HCT116 (cell line): ENCODE data around the gene RGL2. TPM values are rescaled to one million over a fixed set of nuclear protein-coding genes. Genes with fewer than 3 reads are reported as not detected.

Source experiments
- ATAC-seq: fragments of 200-7000 bp; cut with Tn5 transposase; 2 replicates; pipeline ENCODE4 v1.9.1; 2020; ENCODE audit warnings: mild to moderate bottlenecking, moderate library complexity
- BruUV-seq: library from RNA; stranded (reverse); fragments of 400-500 nt; replicated peaks from 2 replicates; lab custom pipeline; 2021; lab: Mats Ljungman, UMichigan
- CTCF ChIA-PET: fragments of 300-600 bp; sonication (Branson Sonifier 250); formaldehyde crosslinking; loops from one replicate; lab custom pipeline; 2021; ENCODE audit warnings: antibody characterized with exemption; lab: Charles Lee
- POLR2A ChIA-PET: fragments of 300-600, 350-600 bp; sonication (Branson Sonifier 250); formaldehyde crosslinking; loops from one replicate; lab custom pipeline; 2021; ENCODE audit warnings: antibody characterized with exemption; lab: Charles Lee
- RAD21 ChIA-PET, 2 experiments: fragments of 300-600 bp; sonication (Branson Sonifier 250); formaldehyde crosslinking; loops; one replicate each; lab custom pipeline; 2023; ENCODE audit warnings: low total read pairs in 2 of 2; ENCODE audit not compliant: uncharacterized antibody in 2 of 2, unreplicated experiment in 2 of 2, low non-redundant PET in 1 of 2; lab: Charles Lee
- DNase-seq: peaks from one replicate; pipeline ENCODE4 v3.0.0-alpha.2; 2010; ENCODE audit warnings: low read depth, low spot score
- H2AFZ ChIP-seq: fragments of 200-600 bp; shearing (Covaris generic), sonication (generic); 2 replicates; pipeline ENCODE4 v1.6.1; 2017; ENCODE audit warnings: low read depth, mixed run types, mixed read lengths, antibody characterized with exemption, low read length; ENCODE audit not compliant: poor library complexity, severe bottlenecking
- H3K27ac ChIP-seq: 2 replicates; pipeline ENCODE4 v1.5.1; 2012; ENCODE audit warnings: low read depth, low read length
- H3K27me3 ChIP-seq: fragments of 200-600 bp; sonication (generic); 2 replicates; pipeline ENCODE4 v1.6.1; 2016; ENCODE audit warnings: mixed run types, low read length, mixed read lengths; ENCODE audit not compliant: insufficient read depth
- H3K36me3 ChIP-seq, 2 experiments: fragments of 200-500 bp in 1 of 2; fragments of 200-600 bp in 1 of 2; sonication (Bioruptor generic) in 1 of 2; sonication (generic) in 1 of 2; 2 replicates each; pipeline versions ENCODE4 v1.5.1 to v1.6.1; 2014 to 2016; ENCODE audit warnings: low read length in 2 of 2, inconsistent platforms in 1 of 2, mixed read lengths in 1 of 2, mixed run types in 1 of 2; ENCODE audit not compliant: insufficient read depth in 2 of 2, control insufficient read depth in 1 of 2
- H3K4me1 ChIP-seq, 2 experiments: fragments of 200-600 bp in 1 of 2; sonication (generic) in 1 of 2; 2 replicates each; pipeline versions ENCODE4 v1.5.1 to v1.6.1; 2012 to 2017; ENCODE audit warnings: low read length in 2 of 2, inconsistent platforms in 1 of 2, mild to moderate bottlenecking in 1 of 2, mixed read lengths in 1 of 2, mixed run types in 1 of 2, moderate library complexity in 1 of 2; ENCODE audit not compliant: insufficient read depth in 2 of 2, control insufficient read depth in 1 of 2
- H3K4me2 ChIP-seq: fragments of 200-600 bp; sonication (generic); 2 replicates; pipeline ENCODE4 v1.6.1; 2017; ENCODE audit warnings: mixed run types, low read length, mixed read lengths
- H3K4me3 ChIP-seq, 2 experiments: fragments of 200-600 bp in 1 of 2; sonication (generic) in 1 of 2; replicated peaks in 1 of 2; 2 replicates each; pipeline ENCODE4 v1.5.1; 2011 to 2016; ENCODE audit warnings: low read length in 2 of 2, control low read depth in 1 of 2, low read depth in 1 of 2, mild to moderate bottlenecking in 1 of 2, mixed read lengths in 1 of 2, mixed run types in 1 of 2
- H3K79me2 ChIP-seq: fragments of 200-600 bp; sonication (generic); 2 replicates; pipeline ENCODE4 v1.6.1; 2017; ENCODE audit warnings: mild to moderate bottlenecking, mixed run types, low read length, moderate library complexity, mixed read lengths; ENCODE audit not compliant: insufficient read depth
- H3K9ac ChIP-seq: fragments of 200-600 bp; sonication (generic); 2 replicates; pipeline ENCODE4 v1.6.1; 2016; ENCODE audit warnings: low read length, mixed read lengths
- H3K9me2 ChIP-seq: fragments of 200-600 bp; sonication (generic), shearing (Covaris generic); 2 replicates; pipeline ENCODE4 v1.6.1; 2017; ENCODE audit warnings: mixed run types, mild to moderate bottlenecking, moderate library complexity; ENCODE audit not compliant: insufficient read depth
- H3K9me3 ChIP-seq, 2 experiments: fragments of 200-500 bp in 1 of 2; fragments of 200-600 bp in 1 of 2; sonication (Bioruptor generic) in 1 of 2; sonication (generic) in 1 of 2; 2 replicates each; pipeline ENCODE4 v1.6.1; 2014 to 2017; ENCODE audit warnings: low read length in 2 of 2, mixed read lengths in 2 of 2, inconsistent platforms in 1 of 2, low read depth in 1 of 2, mild to moderate bottlenecking in 1 of 2, mixed run types in 1 of 2, moderate library complexity in 1 of 2; ENCODE audit not compliant: control insufficient read depth in 1 of 2, insufficient read depth in 1 of 2
- H4K20me1 ChIP-seq: fragments of 200-600 bp; sonication (generic), shearing (Covaris generic); 2 replicates; pipeline ENCODE4 v1.6.1; 2017; ENCODE audit warnings: mixed run types, mild to moderate bottlenecking, moderate library complexity; ENCODE audit not compliant: insufficient read depth
- CEBPB ChIP-seq: IDR thresholded peaks from 2 replicates; pipeline ENCODE4 v1.6.1; 2012; ENCODE audit warnings: low read depth
- CTCF ChIP-seq, 3 experiments: fragments of 200-600 bp in 1 of 3; sonication (generic) in 1 of 3; IDR thresholded peaks in 2 of 3; conservative IDR thresholded peaks in 1 of 3; 2 replicates each; pipeline ENCODE4 v1.5.1; 2012 to 2017; ENCODE audit warnings: low read depth in 2 of 3, low read length in 2 of 3, antibody characterized with exemption in 1 of 3, borderline replicate concordance in 1 of 3, control low read depth in 1 of 3, mild to moderate bottlenecking in 1 of 3, mixed read lengths in 1 of 3, mixed run types in 1 of 3, moderate library complexity in 1 of 3; ENCODE audit not compliant: insufficient read depth in 1 of 3
- EGR1 ChIP-seq: IDR thresholded peaks from 2 replicates; pipeline ENCODE4 v1.6.1; 2012; ENCODE audit warnings: low read depth
- EZH2phosphoT487 ChIP-seq: fragments of 200-600 bp; IDR thresholded peaks from 2 replicates; pipeline ENCODE4 v1.6.1; 2018; ENCODE audit warnings: antibody characterized with exemption, borderline replicate concordance
- FOSL1 ChIP-seq: IDR thresholded peaks from 2 replicates; pipeline ENCODE4 v1.6.1; 2012; ENCODE audit warnings: low read depth
- JUND ChIP-seq: IDR thresholded peaks from 2 replicates; pipeline ENCODE4 v1.6.1; 2012
- POLR2A ChIP-seq: IDR thresholded peaks from 2 replicates; pipeline ENCODE4 v1.7.0; 2011; ENCODE audit warnings: borderline replicate concordance; ENCODE audit not compliant: insufficient read depth, insufficient read length; ENCODE audit errors: extremely low read depth
- POLR2AphosphoS5 ChIP-seq: IDR thresholded peaks from 2 replicates; pipeline ENCODE4 v1.6.1; 2011; ENCODE audit warnings: mild to moderate bottlenecking, low read depth, low read length, moderate library complexity
- RAD21 ChIP-seq: IDR thresholded peaks from 2 replicates; pipeline ENCODE4 v1.6.1; 2012; ENCODE audit warnings: low read depth, mild to moderate bottlenecking
- SIN3A ChIP-seq: IDR thresholded peaks from 2 replicates; pipeline ENCODE4 v1.6.1; 2012; ENCODE audit warnings: low read depth
- SP1 ChIP-seq: IDR thresholded peaks from 2 replicates; pipeline ENCODE4 v1.6.1; 2012; ENCODE audit warnings: low read depth
- YY1 ChIP-seq: IDR thresholded peaks from 2 replicates; pipeline ENCODE4 v1.6.1; 2011; ENCODE audit warnings: low read length, low read depth, moderate library complexity, mild to moderate bottlenecking; ENCODE audit not compliant: insufficient replicate concordance; ENCODE audit errors: extremely low read depth
- ZBTB33 ChIP-seq: IDR thresholded peaks from 2 replicates; pipeline ENCODE4 v1.6.1; 2011; ENCODE audit warnings: mild to moderate bottlenecking, low read length, moderate library complexity; ENCODE audit not compliant: insufficient replicate concordance; ENCODE audit errors: extremely low read depth
- ZFX ChIP-seq: fragments of 450-650 bp; IDR thresholded peaks from 2 replicates; pipeline ENCODE4 v1.6.1; 2017
- intact Hi-C: fragments of 100-400 bp; cut with micrococcal nuclease; formaldehyde crosslinking; loops from 2 replicates; pipeline ENCODE4 v1.10.0; 2022
- total RNA-seq: library from RNA; stranded (reverse); gene quantifications from one replicate; pipeline ENCODE4 v1.2.1, GENCODE V29; 2021; ENCODE audit not compliant: unreplicated experiment
- TF ChIP-seq, protein P1 (sequence below): IDR thresholded peaks from 2 replicates; pipeline ENCODE4 v1.6.1; 2012

RGL2 gene
- total RNA-seq, 1 experiment from 2014 or later: 53.4 TPM

- no peaks in the 10 kb centered on the region for H3K9me3 ChIP-seq
- H3K27me3 ChIP-seq: no peaks in the 10 kb centered on the region
- peak overlapping the region; percentile 89 for H3K27ac ChIP-seq
- H4K20me1 ChIP-seq: no peaks in the 10 kb centered on the region
- ChIA-PET CTCF (no interaction called here), RAD21 (no interaction called here), POLR2A (no interaction called here)
- H2AFZ ChIP-seq: peak overlapping the region; percentile 93
- DNase-seq: no peak
- peaks cover 39% of the 10 kb centered on the region for H3K79me2 ChIP-seq
- H3K9ac ChIP-seq: peak overlapping the region; percentile 92
- H3K4me3 ChIP-seq: peak overlapping the region; percentile 78 to 91
- intact Hi-C loops: loop anchor here (2.0 kb wide), 1 partner anchor 16 kb away; the partner anchor contains the start of gene RGL2
- BruUV-seq: no TSS peak
- no peak for TF ChIP-seq FOSL1
- TF ChIP-seq POLR2AphosphoS5: peak; percentile 72
- peak; percentile 15 for TF ChIP-seq POLR2A
- no peaks in the 10 kb centered on the region for H3K9me2 ChIP-seq
- peak overlapping the region; percentile 95 for H3K4me2 ChIP-seq
- ATAC-seq: peak; percentile 34
- H3K36me3 ChIP-seq: peaks cover 15 to 20% of the 10 kb centered on the region in 2 experiments; a peak in 3 of 4 replicates
- peaks cover 41 to 56% of the 10 kb centered on the region in 2 experiments for H3K4me1 ChIP-seq
These were observed 16.4 kb upstream of the RGL2 start for GRCh38 chr6:33314943-33315792.

GRCh38 chr6:33314515-33314942, 15.8 kb upstream of the RGL2 start:
- H3K9me3 ChIP-seq: no peaks in the 10 kb centered on the region
- peaks cover 39 to 51% of the 10 kb centered on the region in 2 experiments for H3K4me1 ChIP-seq
- peak overlapping the region; percentile 78 to 91 for H3K4me3 ChIP-seq
- H3K36me3 ChIP-seq: peaks cover 9 to 14% of the 10 kb centered on the region in 2 experiments; a peak in 3 of 4 replicates
- no peaks in the 10 kb centered on the region for H3K27me3 ChIP-seq
- DNase-seq (no peak), ATAC-seq (peak; percentile 21)
- peak overlapping the region; percentile 95 for H3K4me2 ChIP-seq
- no TSS peak for BruUV-seq
- ChIA-PET CTCF (no interaction called here), POLR2A (no interaction called here), RAD21 (no interaction called here)
- H3K27ac ChIP-seq: peak overlapping the region; percentile 89
- H2AFZ ChIP-seq: peak overlapping the region; percentile 93
- intact Hi-C loops: loop anchor here (2.0 kb wide), 1 partner anchor 16 kb away; the partner anchor contains the start of gene RGL2
- H3K79me2 ChIP-seq: peaks cover 33% of the 10 kb centered on the region
- peak overlapping the region; percentile 92 for H3K9ac ChIP-seq
- H4K20me1 ChIP-seq: no peaks in the 10 kb centered on the region
- no peaks in the 10 kb centered on the region for H3K9me2 ChIP-seq
- TF ChIP-seq EGR1 (no peak), JUND (no peak), CTCF (IDR thresholded peaks at IDR 0.05 in 2 of 3, conservative IDR thresholded peaks at IDR 0.05 in 1 of 3; ENCODE audit: borderline replicate concordance in 1 of 3, insufficient read depth in 1 of 3, low read depth in 2 of 3, low read length in 2 of 3) (no peak), POLR2A (no peak), POLR2AphosphoS5 (no peak), SP1 (no peak), ZBTB33 (no peak), EZH2phosphoT487 (no peak), CEBPB (no peak), YY1 (no peak), SIN3A (no peak), ZFX (no peak), RAD21 (no peak)
- TF ChIP-seq, protein P1, sequence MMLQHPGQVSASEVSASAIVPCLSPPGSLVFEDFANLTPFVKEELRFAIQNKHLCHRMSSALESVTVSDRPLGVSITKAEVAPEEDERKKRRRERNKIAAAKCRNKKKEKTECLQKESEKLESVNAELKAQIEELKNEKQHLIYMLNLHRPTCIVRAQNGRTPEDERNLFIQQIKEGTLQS: no peak
